ENCODE measurements around the gene SLC35D1. TPM values are rescaled to one million over a fixed set of nuclear protein-coding genes. Genes with fewer than 3 reads are reported as not detected.

The SLC35D1 gene
- total RNA-seq, 6 experiments from 2014 or later, result 19.8 to 26.0 (median 22.3) TPM

GRCh38 chr1:67059346-67059745 is 5.4 kb upstream of the SLC35D1 start:
- no peak for TF ChIP-seq CTCF (IDR thresholded peaks at IDR 0.05)
- no peaks in the 10 kb centered on the region for H3K9me3 Mint-ChIP-seq
- DNase-seq, result no peak
- no peaks in the 10 kb centered on the region for H3K36me3 Mint-ChIP-seq (ENCODE audit: low read depth)
- peaks cover 52% of the 10 kb centered on the region for H3K4me1 Mint-ChIP-seq (ENCODE audit: low read depth)
- H3K4me3 Mint-ChIP-seq, result peak overlapping the region; percentile 1; the same call in 1 of the 2 replicates
- peak overlapping the region; percentile 3; the same call in 1 of the 2 replicates for H3K27ac Mint-ChIP-seq
- H3K27me3 Mint-ChIP-seq (ENCODE audit: insufficient read depth), result peaks cover 2% of the 10 kb centered on the region

GRCh38 chr1:67058761-67059160 is 4.8 kb upstream of the SLC35D1 start:
- peak overlapping the region; percentile 1; the same call in 1 of the 2 replicates for H3K4me3 Mint-ChIP-seq
- H3K36me3 Mint-ChIP-seq (ENCODE audit: low read depth), result no peaks in the 10 kb centered on the region
- H3K27ac Mint-ChIP-seq, result peak overlapping the region; percentile 3; the same call in 1 of the 2 replicates
- no peaks in the 10 kb centered on the region for H3K9me3 Mint-ChIP-seq
- H3K27me3 Mint-ChIP-seq (ENCODE audit: insufficient read depth), result peaks cover 2% of the 10 kb centered on the region
- TF ChIP-seq CTCF (IDR thresholded peaks at IDR 0.05), result no peak
- DNase-seq, result no peak
- H3K4me1 Mint-ChIP-seq (ENCODE audit: low read depth), result peaks cover 54% of the 10 kb centered on the region

GRCh38 chr1:67058242-67058641 is 4.3 kb upstream of the SLC35D1 start:
- Mint-ChIP-seq H3K27ac (no peak overlapping the region), H3K27me3 (ENCODE audit: insufficient read depth) (peaks cover 2% of the 10 kb centered on the region), H3K9me3 (no peaks in the 10 kb centered on the region), H3K36me3 (ENCODE audit: low read depth) (no peaks in the 10 kb centered on the region), H3K4me3 (no peak overlapping the region), H3K4me1 (ENCODE audit: low read depth) (peaks cover 54% of the 10 kb centered on the region)
- no peak for TF ChIP-seq CTCF (IDR thresholded peaks at IDR 0.05)
- no peak for DNase-seq

- no peak for DNase-seq
- Mint-ChIP-seq H3K36me3 (ENCODE audit: low read depth) (peaks cover 12% of the 10 kb centered on the region; the same call in 1 of the 2 replicates), H3K4me1 (ENCODE audit: low read depth) (peaks cover 38% of the 10 kb centered on the region), H3K4me3 (peak overlapping the region; percentile 92), H3K27me3 (ENCODE audit: insufficient read depth) (peaks cover 2% of the 10 kb centered on the region; the same call in 1 of the 2 replicates), H3K27ac (peak overlapping the region; percentile 83; the same call in 1 of the 2 replicates), H3K9me3 (no peaks in the 10 kb centered on the region)
- TF ChIP-seq CTCF (IDR thresholded peaks at IDR 0.05), result no peak
Observed at GRCh38 chr1:67053535-67053784, 488 bp downstream of the SLC35D1 start.

GRCh38 chr1:67052741-67053534 is 1.0 kb downstream of the SLC35D1 start:
- Mint-ChIP-seq H3K27me3 (ENCODE audit: insufficient read depth) (peaks cover 2% of the 10 kb centered on the region; the same call in 1 of the 2 replicates), H3K36me3 (ENCODE audit: low read depth) (peaks cover 12% of the 10 kb centered on the region; the same call in 1 of the 2 replicates), H3K4me1 (ENCODE audit: low read depth) (peaks cover 33% of the 10 kb centered on the region), H3K9me3 (no peaks in the 10 kb centered on the region), H3K4me3 (peak overlapping the region; percentile 92), H3K27ac (peak overlapping the region; percentile 71)
- TF ChIP-seq CTCF (IDR thresholded peaks at IDR 0.05), result no peak
- DNase-seq, result peak; percentile 50
